Endothelial cell of umbilical vein (primary cell): ENCODE results near the gene GPR25. TPM values are rescaled to one million over a fixed set of nuclear protein-coding genes. Genes with fewer than 3 reads are reported as not detected.

Experiments
- BruUV-seq: library from RNA; stranded (reverse); fragments of 400-500 nt; replicated peaks from 2 replicates; lab custom pipeline; 2021; lab: Mats Ljungman, UMichigan
- CTCF ChIA-PET: fragments of 300-600, 350-600 bp; sonication (Branson Sonifier 250); formaldehyde crosslinking; loops from one replicate; lab custom pipeline; 2021; ENCODE audit warnings: antibody characterized with exemption, inconsistent platforms; lab: Charles Lee
- POLR2A ChIA-PET: fragments of 300-600, 350-600 bp; sonication (Branson Sonifier 250); formaldehyde crosslinking; loops from one replicate; lab custom pipeline; 2021; ENCODE audit warnings: antibody characterized with exemption, inconsistent platforms; lab: Charles Lee
- DNase-seq: peaks from one replicate; pipeline ENCODE4 v3.0.0-alpha.2; 2011; ENCODE audit warnings: low read depth, low spot score
- FAIRE-seq: peaks from 2 replicates; lab custom pipeline; 2011; peaks lifted over from hg19 to GRCh38; lab: Jason Lieb, UNC
- H2AFZ ChIP-seq: 2 replicates; pipeline ENCODE4 v1.6.0; 2012; ENCODE audit warnings: low read depth, low read length, control low read depth, inconsistent platforms
- H3K27ac ChIP-seq: 2 replicates; pipeline ENCODE4 v1.5.1; 2011; ENCODE audit warnings: low read depth, mild to moderate bottlenecking, control low read depth, low read length, moderate library complexity; ENCODE audit not compliant: insufficient read depth
- H3K27me3 ChIP-seq, 2 experiments: 2 replicates each; pipeline versions ENCODE4 v1.6.0 to v1.6.1; 2011; ENCODE audit warnings: low read length in 2 of 2, mixed read lengths in 1 of 2; ENCODE audit not compliant: control insufficient read depth in 2 of 2, insufficient read depth in 2 of 2
- H3K36me3 ChIP-seq, 2 experiments: 2 replicates in 1 of 2; 3 replicates in 1 of 2; pipeline ENCODE4 v1.5.1; 2011; ENCODE audit warnings: low read length in 2 of 2, mild to moderate bottlenecking in 1 of 2, moderate library complexity in 1 of 2; ENCODE audit not compliant: control insufficient read depth in 2 of 2, insufficient read depth in 2 of 2; ENCODE audit errors: extremely low read depth in 1 of 2
- H3K4me1 ChIP-seq: 3 replicates; pipeline ENCODE4 v1.5.1; 2011; ENCODE audit warnings: mild to moderate bottlenecking, low read length; ENCODE audit not compliant: control insufficient read depth, insufficient read depth; ENCODE audit errors: extremely low read depth
- H3K4me2 ChIP-seq: 2 replicates; pipeline ENCODE4 v1.6.1; 2011; ENCODE audit warnings: low read length, control low read depth, mixed read lengths; ENCODE audit not compliant: insufficient read depth
- H3K4me3 ChIP-seq, 3 experiments: fragments of 200-600 bp in 1 of 3; sonication (generic), shearing (Covaris generic) in 1 of 3; replicated peaks in 1 of 3; 2 replicates each; pipeline ENCODE4 v1.5.1; 2011 to 2016; ENCODE audit warnings: control low read depth in 3 of 3, low read length in 3 of 3, mild to moderate bottlenecking in 2 of 3, inconsistent platforms in 1 of 3, low read depth in 1 of 3, moderate library complexity in 1 of 3; ENCODE audit not compliant: insufficient read depth in 1 of 3
- H3K79me2 ChIP-seq: 2 replicates; pipeline ENCODE4 v1.6.0; 2012; ENCODE audit warnings: low read length, inconsistent platforms; ENCODE audit not compliant: control insufficient read depth, insufficient read depth
- H3K9ac ChIP-seq: replicated peaks from 2 replicates; pipeline ENCODE3; 2011; ENCODE audit warnings: low read length, control low read depth; ENCODE audit not compliant: insufficient read depth; ENCODE audit errors: extremely low read depth
- H3K9me1 ChIP-seq: replicated peaks from 3 replicates; pipeline ENCODE4 v1.6.0; 2011; ENCODE audit warnings: mild to moderate bottlenecking, low read length; ENCODE audit not compliant: control insufficient read depth, insufficient read depth; ENCODE audit errors: extremely low read depth
- H3K9me3 ChIP-seq: replicated peaks from 2 replicates; pipeline ENCODE4 v1.5.1; 2012; ENCODE audit warnings: low read length, inconsistent platforms; ENCODE audit not compliant: control insufficient read depth, insufficient read depth
- H4K20me1 ChIP-seq: replicated peaks from 2 replicates; pipeline ENCODE3; 2011; ENCODE audit warnings: mild to moderate bottlenecking, low read length; ENCODE audit not compliant: control insufficient read depth, insufficient read depth; ENCODE audit errors: extremely low read depth
- CTCF ChIP-seq, 2 donors: IDR thresholded peaks; 1 replicate in 1 of 2; 2 replicates in 1 of 2; pipeline ENCODE4 v1.5.1; 2011; ENCODE audit warnings: low read length in 2 of 2, mild to moderate bottlenecking in 2 of 2, moderate library complexity in 2 of 2, control low read depth in 1 of 2, inconsistent platforms in 1 of 2, low read depth in 1 of 2; ENCODE audit not compliant: insufficient read depth in 1 of 2; ENCODE audit errors: extremely low read depth in 1 of 2
- EZH2 ChIP-seq: IDR thresholded peaks from 2 replicates; pipeline ENCODE4 v1.6.1; 2012; ENCODE audit warnings: borderline replicate concordance, low read depth, mild to moderate bottlenecking, moderate library complexity, low read length, inconsistent platforms; ENCODE audit not compliant: severe bottlenecking
- FOS ChIP-seq: IDR thresholded peaks from 2 replicates; pipeline ENCODE4 v1.6.1; 2011; ENCODE audit warnings: mild to moderate bottlenecking, low read length, moderate library complexity, borderline replicate concordance; ENCODE audit not compliant: insufficient read depth
- GATA2 ChIP-seq: IDR thresholded peaks from 2 replicates; pipeline ENCODE4 v1.7.0; 2011; ENCODE audit warnings: low read depth, mild to moderate bottlenecking, moderate library complexity, mixed read lengths, low read length; ENCODE audit not compliant: insufficient read length, insufficient read depth
- JUN ChIP-seq: IDR thresholded peaks from 2 replicates; pipeline ENCODE4 v1.6.1; 2011; ENCODE audit warnings: borderline replicate concordance, low read depth; ENCODE audit not compliant: insufficient read length, insufficient read depth
- MYC ChIP-seq: IDR thresholded peaks from one replicate; pipeline ENCODE4 v1.6.1; 2011; ENCODE audit warnings: mild to moderate bottlenecking, low read depth, low read length
- POLR2A ChIP-seq: IDR thresholded peaks from 2 replicates; pipeline ENCODE4 v1.6.1; 2012; ENCODE audit warnings: low read depth, mild to moderate bottlenecking, control low read depth, low read length
- POLR2AphosphoS5 ChIP-seq: IDR thresholded peaks from 2 replicates; pipeline ENCODE4 v1.6.1; 2012; ENCODE audit warnings: low read depth, mild to moderate bottlenecking, control low read depth, low read length, moderate library complexity; ENCODE audit not compliant: insufficient read depth
- dilution Hi-C: fragments of 300-500 bp; cut with MboI; formaldehyde crosslinking; loops from one replicate; pipeline ENCODE4 v1.15.0; 2019; ENCODE audit warnings: low sequenced_read_pairs; ENCODE audit not compliant: extremely low pct_ligation_motif_present
- intact Hi-C: fragments of 100-400 bp; cut with micrococcal nuclease; formaldehyde crosslinking; loops from one replicate; pipeline ENCODE4 v1.10.0; 2022
- polyA plus RNA-seq, 4 experiments: library from polyadenylated mRNA; depleted of rRNA in 3 of 4; stranded (reverse) in 3 of 4; unstranded in 1 of 4; fragments of >200 nt; gene quantifications; 2 replicates each; pipeline versions ENCODE4 v1.2.1 to v1.2.3, GENCODE V29; 2011 to 2012; ENCODE audit warnings: missing spikeins in 1 of 4
- total RNA-seq: library from RNA; stranded (reverse); gene quantifications from 2 replicates; pipeline ENCODE4 v1.2.3, GENCODE V29; 2021
- TF ChIP-seq, protein P1 (sequence below): IDR thresholded peaks from 2 replicates; pipeline ENCODE4 v1.6.1; 2011; ENCODE audit not compliant: insufficient read depth, insufficient read length

GPR25 gene
- total and polyA plus RNA-seq, 2 donors (not counting 3 experiments of a cell fraction or from before 2014, with no cell fraction given), result not detected

DNA sequence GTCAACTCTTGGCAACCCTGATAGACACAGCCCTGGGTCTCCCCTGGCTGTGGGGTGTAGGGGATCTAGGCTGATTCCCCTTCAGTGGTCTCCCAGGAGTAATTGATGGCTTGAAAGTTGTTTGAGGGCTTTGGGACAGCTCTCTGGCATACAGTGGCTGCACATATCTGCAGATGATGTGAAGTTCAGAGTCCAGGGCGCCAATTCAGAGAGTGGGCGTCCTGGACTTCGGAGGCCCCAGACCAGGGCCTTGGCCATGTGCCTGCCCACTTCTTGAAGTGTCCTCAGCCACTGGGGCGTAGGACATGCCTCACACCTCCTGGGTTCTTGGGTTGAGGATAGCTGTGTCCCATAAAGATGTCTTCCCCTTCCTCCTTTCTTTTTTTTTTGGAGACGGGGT lies 24.5 kb downstream of the GPR25 start:
- TF ChIP-seq, protein P1, sequence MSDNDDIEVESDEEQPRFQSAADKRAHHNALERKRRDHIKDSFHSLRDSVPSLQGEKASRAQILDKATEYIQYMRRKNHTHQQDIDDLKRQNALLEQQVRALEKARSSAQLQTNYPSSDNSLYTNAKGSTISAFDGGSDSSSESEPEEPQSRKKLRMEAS, result no peak
- TF ChIP-seq MYC, result no peak
- POLR2A ChIA-PET, result no interaction called here
- FAIRE-seq, result no peak

DNA sequence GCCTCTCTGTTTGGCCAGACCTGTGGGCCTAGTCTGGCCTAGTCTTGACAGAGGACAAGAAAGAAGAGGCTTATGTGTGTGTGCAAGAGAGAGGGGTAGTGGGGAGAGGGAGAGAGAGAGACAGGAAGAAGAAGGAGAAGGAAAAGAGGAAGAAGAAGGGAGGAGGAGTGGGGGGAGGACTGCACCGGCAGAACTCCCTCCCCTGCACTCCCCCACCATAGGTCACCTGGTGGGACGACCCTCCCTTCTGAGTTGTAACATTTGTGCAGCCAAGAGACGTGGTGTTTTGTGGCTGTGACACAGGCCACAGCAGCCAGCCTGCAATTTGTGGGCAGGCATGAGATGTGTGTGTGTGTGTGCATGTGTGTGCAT lies 26.2 kb downstream of the GPR25 start:
- H3K36me3 ChIP-seq, result no peaks in the 10 kb centered on the region
- no peaks in the 10 kb centered on the region for H3K79me2 ChIP-seq
- dilution Hi-C loops (no loop called here), intact Hi-C loops (no loop called here)
- H3K4me2 ChIP-seq, result no peak overlapping the region
- TF ChIP-seq POLR2AphosphoS5, result no peak
- TF ChIP-seq CTCF (IDR thresholded peaks at IDR 0.05; ENCODE audit: extremely low read depth in 1 of 2, insufficient read depth in 1 of 2, low read depth in 1 of 2, low read length in 2 of 2), result no peak
- no peak for TF ChIP-seq GATA2
- no peak for TF ChIP-seq MYC
- no peak for TF ChIP-seq JUN
- TF ChIP-seq FOS, result no peak
- TF ChIP-seq, protein P1, result no peak
- no peak for TF ChIP-seq POLR2A
- TF ChIP-seq EZH2, result no peak
- H2AFZ ChIP-seq, result no peak overlapping the region
- H3K9ac ChIP-seq, result no peak overlapping the region
- ChIA-PET CTCF (no interaction called here), POLR2A (no interaction called here)
- no peaks in the 10 kb centered on the region for H3K4me1 ChIP-seq
- DNase-seq, result no peak
- H3K9me1 ChIP-seq, result no peaks in the 10 kb centered on the region
- H4K20me1 ChIP-seq, result no peaks in the 10 kb centered on the region
- FAIRE-seq, result no peak
- no peaks in the 10 kb centered on the region for H3K9me3 ChIP-seq
- no peak overlapping the region for H3K27ac ChIP-seq
- H3K27me3 ChIP-seq, result peaks cover 2 to 5% of the 10 kb centered on the region in 2 experiments
- no peak overlapping the region for H3K4me3 ChIP-seq
- no TSS peak for BruUV-seq

More for the DNA sequence above, 24.5 kb downstream of the GPR25 start:
- Histone ChIP-seq H3K9ac (no peak overlapping the region), H3K4me3 (no peak overlapping the region), H2AFZ (no peak overlapping the region), H3K4me2 (no peak overlapping the region), H3K9me1 (no peaks in the 10 kb centered on the region), H3K36me3 (no peaks in the 10 kb centered on the region), H3K27ac (no peak overlapping the region), H4K20me1 (no peaks in the 10 kb centered on the region), H3K79me2 (no peaks in the 10 kb centered on the region), H3K27me3 (peaks cover 15 to 18% of the 10 kb centered on the region in 2 experiments), H3K4me1 (no peaks in the 10 kb centered on the region), H3K9me3 (no peaks in the 10 kb centered on the region)
- dilution Hi-C loops (no loop called here), intact Hi-C loops (no loop called here)
- BruUV-seq, result no TSS peak
- CTCF ChIA-PET, result interaction anchor here (1.0 kb wide), 1 partner anchor 9 kb away, joined by 3 read pairs; no protein-coding TSS in a partner anchor
- no peak for DNase-seq
